Ishikawa (cell line): Measurements from ENCODE around the gene RALGAPA1.

ENCODE experiments used
- CEBPB ChIP-seq: IDR thresholded peaks from 2 replicates; pipeline ENCODE4 v1.6.1; 2012
- CREB1 ChIP-seq: IDR thresholded peaks from 2 replicates; pipeline ENCODE4 v1.6.1; 2012; ENCODE audit warnings: low read depth
- EGR1 ChIP-seq: IDR thresholded peaks from 2 replicates; pipeline ENCODE4 v1.6.1; 2012
- EP300 ChIP-seq: IDR thresholded peaks from 2 replicates; pipeline ENCODE4 v1.6.1; 2012; ENCODE audit warnings: borderline replicate concordance
- FOXM1 ChIP-seq: IDR thresholded peaks from 2 replicates; pipeline ENCODE4 v1.6.1; 2012; ENCODE audit warnings: low read depth, borderline replicate concordance
- MAX ChIP-seq: IDR thresholded peaks from 2 replicates; pipeline ENCODE4 v1.6.1; 2012
- NFIC ChIP-seq: IDR thresholded peaks from 2 replicates; pipeline ENCODE4 v1.6.1; 2012
- RAD21 ChIP-seq: IDR thresholded peaks from 2 replicates; pipeline ENCODE4 v1.6.1; 2012; ENCODE audit warnings: low read depth
- REST ChIP-seq: IDR thresholded peaks from 2 replicates; pipeline ENCODE4 v1.6.1; 2012; ENCODE audit warnings: low read depth, mild to moderate bottlenecking
- TAF1 ChIP-seq: IDR thresholded peaks from 2 replicates; pipeline ENCODE4 v1.6.1; 2012; ENCODE audit warnings: low read depth, mild to moderate bottlenecking
- TCF12 ChIP-seq: IDR thresholded peaks from 2 replicates; pipeline ENCODE4 v1.6.1; 2012; ENCODE audit warnings: low read depth
- TEAD4 ChIP-seq: IDR thresholded peaks from 2 replicates; pipeline ENCODE4 v1.6.1; 2012
- USF1 ChIP-seq: IDR thresholded peaks from 2 replicates; pipeline ENCODE4 v1.6.1; 2012
- YY1 ChIP-seq: IDR thresholded peaks from 2 replicates; pipeline ENCODE4 v1.6.1; 2012; ENCODE audit warnings: low read depth
- ZBTB7A ChIP-seq: IDR thresholded peaks from 2 replicates; pipeline ENCODE4 v1.6.1; 2012; ENCODE audit warnings: low read depth

Gene RALGAPA1

GRCh38 chr14:35512765-35513164 is 296.3 kb downstream of the RALGAPA1 start:
- no peak for TF ChIP-seq YY1
- TF ChIP-seq EP300, result no peak
- TF ChIP-seq NFIC, result no peak
- no peak for TF ChIP-seq TCF12
- no peak for TF ChIP-seq EGR1
- TF ChIP-seq CEBPB, result no peak
- no peak for TF ChIP-seq FOXM1
- TF ChIP-seq TAF1, result no peak
- TF ChIP-seq REST, result no peak
- no peak for TF ChIP-seq ZBTB7A
- no peak for TF ChIP-seq USF1
- TF ChIP-seq RAD21, result no peak
- no peak for TF ChIP-seq TEAD4
- no peak for TF ChIP-seq MAX
- no peak for TF ChIP-seq CREB1

GRCh38 chr14:35509846-35510245 is 299.2 kb downstream of the RALGAPA1 start:
- no peak for TF ChIP-seq ZBTB7A
- no peak for TF ChIP-seq TEAD4
- TF ChIP-seq RAD21, result no peak
- no peak for TF ChIP-seq TAF1
- TF ChIP-seq EGR1, result no peak
- TF ChIP-seq TCF12, result no peak
- TF ChIP-seq CEBPB, result no peak
- no peak for TF ChIP-seq EP300
- no peak for TF ChIP-seq FOXM1
- no peak for TF ChIP-seq CREB1
- no peak for TF ChIP-seq REST
- no peak for TF ChIP-seq NFIC
- no peak for TF ChIP-seq MAX
- TF ChIP-seq YY1, result no peak
- TF ChIP-seq USF1, result no peak

GRCh38 chr14:35506927-35507326 is 302.2 kb downstream of the RALGAPA1 start:
- no peak for TF ChIP-seq CREB1
- TF ChIP-seq EP300, result no peak
- no peak for TF ChIP-seq NFIC
- no peak for TF ChIP-seq MAX
- no peak for TF ChIP-seq CEBPB
- no peak for TF ChIP-seq USF1
- TF ChIP-seq YY1, result no peak
- no peak for TF ChIP-seq TEAD4
- TF ChIP-seq ZBTB7A, result no peak
- TF ChIP-seq REST, result no peak
- TF ChIP-seq FOXM1, result no peak
- no peak for TF ChIP-seq EGR1
- no peak for TF ChIP-seq TAF1

GRCh38 chr14:35506461-35506860 is 302.6 kb downstream of the RALGAPA1 start:
- TF ChIP-seq FOXM1, result no peak
- no peak for TF ChIP-seq MAX
- TF ChIP-seq TAF1, result no peak
- TF ChIP-seq USF1, result no peak
- no peak for TF ChIP-seq YY1
- no peak for TF ChIP-seq CREB1
- TF ChIP-seq TCF12, result no peak
- TF ChIP-seq CEBPB, result no peak
- no peak for TF ChIP-seq REST
- no peak for TF ChIP-seq EP300
- no peak for TF ChIP-seq TEAD4
- TF ChIP-seq ZBTB7A, result no peak
- TF ChIP-seq NFIC, result no peak
